Neural cell (in vitro differentiated cells): Measurements from ENCODE around the gene CAPRIN1. TPM values are rescaled to one million over a fixed set of nuclear protein-coding genes. Genes with fewer than 3 reads are reported as not detected.
"Not testable (repeated sequence)": the region's sequence is repeated elsewhere in the genome, so short reads cannot be mapped to it uniquely, and the experiment has no call there.

ENCODE experiments used
- H2AFZ ChIP-seq: fragments of 200-600, 300-800 bp; sonication (generic), shearing (Covaris generic); 2 replicates; pipeline ENCODE4 v1.6.0; 2014; ENCODE audit warnings: low read depth, mild to moderate bottlenecking, antibody characterized with exemption, low read length, moderate library complexity
- H3F3A ChIP-seq: fragments of 200-600 bp; shearing (Covaris generic); 2 replicates; pipeline ENCODE4 v1.6.1; 2016; ENCODE audit warnings: mild to moderate bottlenecking, moderate library complexity, mixed read lengths, antibody characterized with exemption, low read length; ENCODE audit not compliant: insufficient read depth, poor library complexity, severe bottlenecking
- H3K27ac ChIP-seq: fragments of 200-600, 300-800 bp; sonication (generic), shearing (Covaris generic); 2 replicates; pipeline ENCODE4 v1.5.1; 2014; ENCODE audit warnings: mild to moderate bottlenecking, low read length, moderate library complexity
- H3K27me3 ChIP-seq: fragments of 300-800, 200-600 bp; sonication (generic), shearing (Covaris generic); 2 replicates; pipeline ENCODE4 v1.6.0; 2014; ENCODE audit warnings: mild to moderate bottlenecking, low read depth, low read length, moderate library complexity; ENCODE audit not compliant: insufficient read depth
- H3K36me3 ChIP-seq: fragments of 300-800, 200-600 bp; sonication (generic), shearing (Covaris generic); 2 replicates; pipeline ENCODE4 v1.5.1; 2014; ENCODE audit warnings: mild to moderate bottlenecking, antibody characterized with exemption, low read length, moderate library complexity; ENCODE audit not compliant: insufficient read depth
- H3K4me2 ChIP-seq: fragments of 300-800, 200-600 bp; sonication (generic), shearing (Covaris generic); 2 replicates; pipeline ENCODE4 v1.6.0; 2014; ENCODE audit warnings: mild to moderate bottlenecking, low read length
- H3K4me3 ChIP-seq: fragments of 300-800, 200-600 bp; sonication (generic), shearing (Covaris generic); 2 replicates; pipeline ENCODE4 v1.5.1; 2014; ENCODE audit warnings: mild to moderate bottlenecking, low read length, moderate library complexity
- H3K79me2 ChIP-seq: fragments of 200-600 bp; shearing (Covaris generic); replicated peaks from 2 replicates; pipeline ENCODE4 v1.6.0; 2014; ENCODE audit warnings: mild to moderate bottlenecking, low read length, moderate library complexity; ENCODE audit not compliant: insufficient read depth
- H3K9ac ChIP-seq: fragments of 300-800, 200-600 bp; sonication (generic), shearing (Covaris generic); 2 replicates; pipeline ENCODE4 v1.6.1; 2016; ENCODE audit warnings: mild to moderate bottlenecking, low read length, mixed read lengths
- H3K9me2 ChIP-seq: fragments of 200-600 bp; shearing (Covaris generic); 2 replicates; pipeline ENCODE4 v1.6.1; 2016; ENCODE audit warnings: mild to moderate bottlenecking, low read length, mixed read lengths; ENCODE audit not compliant: insufficient read depth
- H3K9me3 ChIP-seq: fragments of 200-600, 300-800 bp; sonication (generic), shearing (Covaris generic); 2 replicates; pipeline ENCODE4 v1.6.1; 2016; ENCODE audit warnings: mild to moderate bottlenecking, mixed run types, low read length, moderate library complexity, mixed read lengths
- H4K20me1 ChIP-seq: fragments of 200-600 bp; shearing (Covaris generic); 2 replicates; pipeline ENCODE4 v1.6.1; 2016; ENCODE audit warnings: mild to moderate bottlenecking, mixed run types; ENCODE audit not compliant: insufficient read depth
- EP300 ChIP-seq: fragments of 450-650 bp; conservative IDR thresholded peaks from 2 replicates; pipeline ENCODE4 v1.6.1; 2014; ENCODE audit warnings: antibody characterized with exemption, mild to moderate bottlenecking, moderate library complexity; ENCODE audit not compliant: poor library complexity, severe bottlenecking
- EZH2 ChIP-seq: fragments of 200-600, 300-800 bp; shearing (Covaris generic), sonication (generic); IDR thresholded peaks from 2 replicates; pipeline ENCODE4 v1.6.1; 2014; ENCODE audit warnings: antibody characterized with exemption, low read length, borderline replicate concordance, mild to moderate bottlenecking; ENCODE audit not compliant: insufficient read depth, poor library complexity, severe bottlenecking
- MXI1 ChIP-seq: fragments of 450-650 bp; conservative IDR thresholded peaks from 2 replicates; pipeline ENCODE4 v1.6.1; 2014; ENCODE audit warnings: antibody characterized with exemption, mild to moderate bottlenecking; ENCODE audit not compliant: poor library complexity, severe bottlenecking
- POLR2AphosphoS5 ChIP-seq: IDR thresholded peaks from 2 replicates; pipeline ENCODE4 v1.6.1; 2012
- RAD21 ChIP-seq: fragments of 450-650 bp; conservative IDR thresholded peaks from 2 replicates; pipeline ENCODE4 v1.6.1; 2014; ENCODE audit warnings: antibody characterized with exemption, mild to moderate bottlenecking, moderate library complexity
- SMC3 ChIP-seq: fragments of 450-650 bp; conservative IDR thresholded peaks from 2 replicates; pipeline ENCODE4 v1.6.1; 2014; ENCODE audit warnings: antibody characterized with exemption, mild to moderate bottlenecking, moderate library complexity; ENCODE audit not compliant: poor library complexity
- TAF1 ChIP-seq: IDR thresholded peaks from 2 replicates; pipeline ENCODE4 v1.6.1; 2012; ENCODE audit warnings: low read depth
- polyA plus RNA-seq: library from polyadenylated mRNA; depleted of rRNA; stranded (reverse); fragments of >200 nt; gene quantifications from 2 replicates; pipeline ENCODE4 v1.2.3, GENCODE V29; 2014
- TF ChIP-seq, protein P1 (sequence below): IDR thresholded peaks from 2 replicates; pipeline ENCODE4 v1.6.1; 2012; ENCODE audit warnings: borderline replicate concordance
- TF ChIP-seq, protein P2 (sequence below): fragments of 450-650 bp; IDR thresholded peaks from 2 replicates; pipeline ENCODE4 v1.5.1; 2014; ENCODE audit warnings: antibody characterized with exemption, mild to moderate bottlenecking, moderate library complexity; ENCODE audit not compliant: poor library complexity, severe bottlenecking

The CAPRIN1 gene
- polyA plus RNA-seq, 1 donor from 2014 or later, result 256 TPM

DNA sequence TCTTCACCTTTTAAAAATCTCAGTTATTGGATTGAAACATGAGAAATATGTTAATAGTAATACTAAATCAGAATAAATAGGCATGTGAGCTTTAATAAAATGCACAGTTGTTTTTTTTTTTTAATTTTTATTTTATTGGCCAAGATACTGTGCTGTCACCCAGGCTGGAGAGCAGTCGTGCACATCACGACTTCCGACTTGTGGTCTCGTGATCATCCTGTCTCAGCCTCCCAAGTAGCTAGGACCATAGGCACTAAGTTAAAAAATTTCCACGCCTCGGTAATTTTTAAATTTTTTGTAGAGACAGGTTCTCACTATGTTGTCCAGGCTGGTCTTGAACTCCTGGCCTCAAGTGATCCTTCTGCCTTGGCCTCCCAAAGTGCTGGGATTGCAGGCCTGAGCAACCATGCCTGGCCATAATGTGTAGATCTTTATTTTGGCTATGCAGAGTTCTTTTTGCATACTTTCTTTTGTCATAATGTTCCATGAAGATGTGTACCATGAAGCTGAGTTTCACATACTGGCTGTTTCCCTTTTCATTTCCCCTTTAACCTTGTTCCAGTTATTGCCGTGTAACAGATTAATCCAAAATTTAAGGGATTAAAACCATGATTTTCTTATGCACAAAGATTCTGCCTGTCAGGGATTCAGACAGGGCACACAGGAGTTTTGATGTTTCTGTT is 16.0 kb downstream of the CAPRIN1 start:
- Histone ChIP-seq H2AFZ (no peak overlapping the region), H3K27me3 (no peaks in the 10 kb centered on the region), H3K9ac (no peak overlapping the region), H3K9me3 (no peaks in the 10 kb centered on the region), H4K20me1 (peaks cover 46% of the 10 kb centered on the region), H3F3A (no peaks in the 10 kb centered on the region), H3K4me2 (no peak overlapping the region), H3K79me2 (peaks cover 97% of the 10 kb centered on the region), H3K9me2 (no peaks in the 10 kb centered on the region), H3K27ac (no peak overlapping the region), H3K4me3 (no peak overlapping the region), H3K36me3 (peaks cover 4% of the 10 kb centered on the region)
- TF ChIP-seq TAF1, result no peak
- TF ChIP-seq MXI1, result no peak
- no peak for TF ChIP-seq SMC3
- no peak for TF ChIP-seq POLR2AphosphoS5
- TF ChIP-seq, protein P1, sequence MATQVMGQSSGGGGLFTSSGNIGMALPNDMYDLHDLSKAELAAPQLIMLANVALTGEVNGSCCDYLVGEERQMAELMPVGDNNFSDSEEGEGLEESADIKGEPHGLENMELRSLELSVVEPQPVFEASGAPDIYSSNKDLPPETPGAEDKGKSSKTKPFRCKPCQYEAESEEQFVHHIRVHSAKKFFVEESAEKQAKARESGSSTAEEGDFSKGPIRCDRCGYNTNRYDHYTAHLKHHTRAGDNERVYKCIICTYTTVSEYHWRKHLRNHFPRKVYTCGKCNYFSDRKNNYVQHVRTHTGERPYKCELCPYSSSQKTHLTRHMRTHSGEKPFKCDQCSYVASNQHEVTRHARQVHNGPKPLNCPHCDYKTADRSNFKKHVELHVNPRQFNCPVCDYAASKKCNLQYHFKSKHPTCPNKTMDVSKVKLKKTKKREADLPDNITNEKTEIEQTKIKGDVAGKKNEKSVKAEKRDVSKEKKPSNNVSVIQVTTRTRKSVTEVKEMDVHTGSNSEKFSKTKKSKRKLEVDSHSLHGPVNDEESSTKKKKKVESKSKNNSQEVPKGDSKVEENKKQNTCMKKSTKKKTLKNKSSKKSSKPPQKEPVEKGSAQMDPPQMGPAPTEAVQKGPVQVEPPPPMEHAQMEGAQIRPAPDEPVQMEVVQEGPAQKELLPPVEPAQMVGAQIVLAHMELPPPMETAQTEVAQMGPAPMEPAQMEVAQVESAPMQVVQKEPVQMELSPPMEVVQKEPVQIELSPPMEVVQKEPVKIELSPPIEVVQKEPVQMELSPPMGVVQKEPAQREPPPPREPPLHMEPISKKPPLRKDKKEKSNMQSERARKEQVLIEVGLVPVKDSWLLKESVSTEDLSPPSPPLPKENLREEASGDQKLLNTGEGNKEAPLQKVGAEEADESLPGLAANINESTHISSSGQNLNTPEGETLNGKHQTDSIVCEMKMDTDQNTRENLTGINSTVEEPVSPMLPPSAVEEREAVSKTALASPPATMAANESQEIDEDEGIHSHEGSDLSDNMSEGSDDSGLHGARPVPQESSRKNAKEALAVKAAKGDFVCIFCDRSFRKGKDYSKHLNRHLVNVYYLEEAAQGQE, result no peak
- no peak for TF ChIP-seq EZH2
- no peak for TF ChIP-seq EP300
- TF ChIP-seq RAD21, result no peak
- TF ChIP-seq, protein P2, sequence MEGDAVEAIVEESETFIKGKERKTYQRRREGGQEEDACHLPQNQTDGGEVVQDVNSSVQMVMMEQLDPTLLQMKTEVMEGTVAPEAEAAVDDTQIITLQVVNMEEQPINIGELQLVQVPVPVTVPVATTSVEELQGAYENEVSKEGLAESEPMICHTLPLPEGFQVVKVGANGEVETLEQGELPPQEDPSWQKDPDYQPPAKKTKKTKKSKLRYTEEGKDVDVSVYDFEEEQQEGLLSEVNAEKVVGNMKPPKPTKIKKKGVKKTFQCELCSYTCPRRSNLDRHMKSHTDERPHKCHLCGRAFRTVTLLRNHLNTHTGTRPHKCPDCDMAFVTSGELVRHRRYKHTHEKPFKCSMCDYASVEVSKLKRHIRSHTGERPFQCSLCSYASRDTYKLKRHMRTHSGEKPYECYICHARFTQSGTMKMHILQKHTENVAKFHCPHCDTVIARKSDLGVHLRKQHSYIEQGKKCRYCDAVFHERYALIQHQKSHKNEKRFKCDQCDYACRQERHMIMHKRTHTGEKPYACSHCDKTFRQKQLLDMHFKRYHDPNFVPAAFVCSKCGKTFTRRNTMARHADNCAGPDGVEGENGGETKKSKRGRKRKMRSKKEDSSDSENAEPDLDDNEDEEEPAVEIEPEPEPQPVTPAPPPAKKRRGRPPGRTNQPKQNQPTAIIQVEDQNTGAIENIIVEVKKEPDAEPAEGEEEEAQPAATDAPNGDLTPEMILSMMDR, result no peak

DNA sequence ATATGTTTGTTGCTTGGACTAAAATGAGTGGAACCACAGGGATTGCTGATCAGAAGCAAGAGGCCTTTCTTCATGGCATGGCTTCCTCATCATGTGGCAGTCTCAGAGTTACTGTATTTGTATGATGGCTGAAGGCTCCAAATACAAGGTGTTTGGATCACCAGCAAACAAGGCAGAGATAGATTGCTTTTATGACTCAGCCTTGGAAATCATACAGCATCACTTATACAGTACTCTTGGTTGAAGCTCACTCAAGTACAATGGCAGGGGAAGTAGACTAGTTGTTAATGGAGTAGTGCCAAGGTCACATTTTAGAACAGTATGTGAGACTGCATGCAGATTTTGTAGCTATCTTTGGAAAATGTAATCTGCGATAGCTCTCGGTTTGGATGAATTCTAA is 16.6 kb downstream of the CAPRIN1 start:
- TF ChIP-seq MXI1 (no peak), RAD21 (no peak), TAF1 (no peak), EP300 (no peak), POLR2AphosphoS5 (no peak), SMC3 (no peak), EZH2 (no peak)
- TF ChIP-seq, protein P1, result no peak
- TF ChIP-seq, protein P2, result no peak
- H3K4me2 ChIP-seq, result no peak overlapping the region
- no peak overlapping the region for H2AFZ ChIP-seq
- no peak overlapping the region for H3K27ac ChIP-seq
- H3F3A ChIP-seq, result no peaks in the 10 kb centered on the region
- peaks cover 52% of the 10 kb centered on the region for H4K20me1 ChIP-seq
- H3K9me3 ChIP-seq, result no peaks in the 10 kb centered on the region
- no peaks in the 10 kb centered on the region for H3K27me3 ChIP-seq
- H3K9me2 ChIP-seq, result no peaks in the 10 kb centered on the region
- H3K4me3 ChIP-seq, result no peak overlapping the region
- H3K9ac ChIP-seq, result no peak overlapping the region
- H3K36me3 ChIP-seq, result peaks cover 8% of the 10 kb centered on the region
- H3K79me2 ChIP-seq, result peaks cover 97% of the 10 kb centered on the region

DNA sequence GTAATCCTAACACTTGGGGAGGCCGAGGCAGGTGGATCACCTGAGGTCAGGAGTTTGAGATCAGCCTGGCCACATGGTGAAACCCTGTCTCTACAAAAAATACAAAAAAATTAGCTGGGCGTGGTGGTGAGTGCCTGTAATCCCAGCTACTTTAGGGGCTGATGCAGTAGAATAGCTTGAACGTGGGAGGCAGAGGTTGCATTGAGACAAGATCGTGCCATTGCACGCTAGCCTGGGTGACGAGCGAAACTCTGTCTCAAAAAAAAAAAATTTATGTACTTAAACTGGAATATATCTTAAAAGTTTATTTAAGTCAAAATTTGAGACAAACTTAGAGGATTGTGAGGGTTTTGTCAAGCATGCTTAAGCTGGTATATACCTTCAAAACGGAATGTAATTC is 19.8 kb downstream of the CAPRIN1 start:
- not testable (repeated sequence) for H3K4me3 ChIP-seq, H3K27me3 ChIP-seq, H3K9me2 ChIP-seq, H3K27ac ChIP-seq, H3K9me3 ChIP-seq, H3K9ac ChIP-seq, H3F3A ChIP-seq, H3K4me2 ChIP-seq, H2AFZ ChIP-seq
- H3K36me3 ChIP-seq, result peaks cover 12% of the 10 kb centered on the region
- peaks cover 55% of the 10 kb centered on the region for H4K20me1 ChIP-seq
- H3K79me2 ChIP-seq, result peaks cover 86% of the 10 kb centered on the region
